ENCODE data around the gene RAB11FIP3. TPM values are rescaled to one million over a fixed set of nuclear protein-coding genes. Genes with fewer than 3 reads are reported as not detected.
A peak's percentile ranks its signal among the peaks of the same experiment; 100 is the strongest.

The RAB11FIP3 gene
- total RNA-seq, 1 experiment from 2014 or later = 35.8 TPM

DNA sequence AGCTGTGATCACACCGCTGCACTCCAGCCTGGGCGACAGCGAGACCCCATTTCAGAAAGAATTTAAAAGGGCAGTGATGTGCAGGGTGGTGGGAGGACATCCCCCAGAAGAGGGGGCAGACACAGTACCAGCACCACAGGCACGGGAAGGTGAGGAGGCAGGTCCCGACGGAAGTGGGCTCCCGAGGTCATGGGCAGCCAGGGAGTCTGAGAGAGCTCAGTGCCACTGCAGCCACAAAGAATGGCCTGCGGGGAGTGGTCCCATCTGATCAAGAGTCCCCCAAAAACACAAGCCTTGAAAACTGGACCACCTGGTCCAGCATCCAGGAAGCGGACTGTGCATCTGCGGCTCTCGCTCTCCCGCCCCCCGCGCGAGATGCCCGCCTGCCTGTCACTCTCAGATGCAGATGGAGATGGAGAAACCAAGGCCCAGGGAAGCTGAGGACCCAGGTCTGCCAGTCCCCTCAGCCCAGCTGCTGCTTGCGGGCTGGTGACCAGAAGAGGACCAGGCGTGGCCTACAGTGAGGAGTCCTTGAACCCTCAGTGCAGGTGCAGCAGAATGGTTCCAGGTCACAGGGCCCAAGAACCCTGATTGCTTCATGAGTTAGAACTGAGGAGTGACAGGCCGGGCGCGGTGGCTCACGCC lies 97.8 kb downstream of the RAB11FIP3 start:
- Mint-ChIP-seq H3K27ac (ENCODE audit: unreplicated experiment) (no peak overlapping the region), H3K4me1 (ENCODE audit: low read depth, unreplicated experiment) (no peaks in the 10 kb centered on the region)

DNA sequence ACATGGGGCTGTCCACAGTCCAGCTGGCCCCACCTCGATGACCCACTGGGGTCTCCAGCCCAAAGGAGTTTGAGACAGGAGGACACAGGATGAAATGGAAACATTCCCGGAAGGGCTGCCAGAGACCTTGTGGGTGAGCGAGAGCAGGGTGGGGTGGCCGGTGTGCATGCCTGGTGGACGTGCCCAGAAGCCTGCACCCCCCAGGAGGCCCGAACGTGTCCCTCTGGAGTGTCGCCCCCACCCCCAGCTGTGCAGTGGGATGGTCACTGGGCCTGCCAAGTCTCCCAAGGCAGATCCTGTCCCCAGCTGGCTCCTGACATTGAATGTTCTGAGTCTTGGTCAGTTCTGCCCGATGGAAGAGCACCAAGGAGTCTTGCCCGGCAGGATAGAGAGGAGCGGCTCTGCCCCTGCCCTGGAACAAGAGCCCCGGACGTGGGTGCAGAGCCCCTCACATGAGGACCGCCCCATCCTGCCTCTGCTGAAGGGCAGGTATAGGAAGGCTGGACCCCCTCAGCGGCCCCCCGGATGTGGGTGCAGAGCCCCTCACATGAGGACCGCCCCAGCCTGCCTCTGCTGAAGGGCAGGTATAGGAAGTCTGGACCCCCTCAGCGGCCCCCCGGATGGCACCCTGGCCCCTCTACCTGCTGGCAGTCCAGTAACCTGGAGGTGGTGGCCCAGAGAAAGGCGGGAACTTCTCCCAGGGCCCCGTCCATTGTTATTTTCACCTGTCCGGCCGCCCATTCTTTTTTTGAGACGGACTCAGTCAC lies 99.0 kb downstream of the RAB11FIP3 start:
- intact Hi-C loops (cut with micrococcal nuclease; ENCODE audit: unreplicated experiment) = loop anchor here (5.0 kb wide), 1 partner anchor 63 kb away; no protein-coding TSS in a partner anchor
- Mint-ChIP-seq H3K4me3 (ENCODE audit: unreplicated experiment) (no peak overlapping the region), H3K4me1 (ENCODE audit: low read depth, unreplicated experiment) (no peaks in the 10 kb centered on the region), H3K27ac (ENCODE audit: unreplicated experiment) (no peak overlapping the region), H3K27me3 (ENCODE audit: insufficient read depth, unreplicated experiment) (no peaks in the 10 kb centered on the region), H3K36me3 (ENCODE audit: insufficient read depth, unreplicated experiment) (peaks cover 36% of the 10 kb centered on the region), H3K9me3 (ENCODE audit: unreplicated experiment) (no peaks in the 10 kb centered on the region)
- TF ChIP-seq, protein P1, sequence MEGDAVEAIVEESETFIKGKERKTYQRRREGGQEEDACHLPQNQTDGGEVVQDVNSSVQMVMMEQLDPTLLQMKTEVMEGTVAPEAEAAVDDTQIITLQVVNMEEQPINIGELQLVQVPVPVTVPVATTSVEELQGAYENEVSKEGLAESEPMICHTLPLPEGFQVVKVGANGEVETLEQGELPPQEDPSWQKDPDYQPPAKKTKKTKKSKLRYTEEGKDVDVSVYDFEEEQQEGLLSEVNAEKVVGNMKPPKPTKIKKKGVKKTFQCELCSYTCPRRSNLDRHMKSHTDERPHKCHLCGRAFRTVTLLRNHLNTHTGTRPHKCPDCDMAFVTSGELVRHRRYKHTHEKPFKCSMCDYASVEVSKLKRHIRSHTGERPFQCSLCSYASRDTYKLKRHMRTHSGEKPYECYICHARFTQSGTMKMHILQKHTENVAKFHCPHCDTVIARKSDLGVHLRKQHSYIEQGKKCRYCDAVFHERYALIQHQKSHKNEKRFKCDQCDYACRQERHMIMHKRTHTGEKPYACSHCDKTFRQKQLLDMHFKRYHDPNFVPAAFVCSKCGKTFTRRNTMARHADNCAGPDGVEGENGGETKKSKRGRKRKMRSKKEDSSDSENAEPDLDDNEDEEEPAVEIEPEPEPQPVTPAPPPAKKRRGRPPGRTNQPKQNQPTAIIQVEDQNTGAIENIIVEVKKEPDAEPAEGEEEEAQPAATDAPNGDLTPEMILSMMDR (IDR thresholded peaks at IDR 0.05; ENCODE audit: insufficient read depth in 1 of 2, low read depth in 1 of 2, low read length in 1 of 2, severe bottlenecking in 1 of 2, unreplicated experiment in 1 of 2) = no peak
- no peak for DNase-seq
- Histone ChIP-seq H3K36me3 (ENCODE audit: control insufficient read depth, insufficient read depth, low read length) (0 out of 2 replicates have a peak, but pooled peaks cover 1% of the 10 kb centered on the region), H3K4me1 (peaks cover 9% of the 10 kb centered on the region), H3K27me3 (replicated peaks; ENCODE audit: control insufficient read depth, insufficient read depth, low read length) (no peaks in the 10 kb centered on the region), H3K9me3 (no peaks in the 10 kb centered on the region), H3K4me3 (ENCODE audit: low read depth, low read length) (no peak overlapping the region)
- POLR2A ChIA-PET = no interaction called here
- CTCF ChIA-PET = no interaction called here
- BruUV-seq (replicated peaks) = no TSS peak

More for the DNA sequence above, 97.8 kb downstream of the RAB11FIP3 start:
- ChIA-PET POLR2A (interaction anchor here (0.6 to 1.2 kb wide), 2 partner anchors 10 to 68 kb away, joined by 3 read pairs; no protein-coding TSS in a partner anchor), CTCF (no interaction called here)
- peaks cover 9% of the 10 kb centered on the region for H3K4me1 ChIP-seq
- H3K4me3 Mint-ChIP-seq (ENCODE audit: unreplicated experiment) = no peak overlapping the region
- no peaks in the 10 kb centered on the region for H3K9me3 ChIP-seq
- no peaks in the 10 kb centered on the region for H3K9me3 Mint-ChIP-seq (ENCODE audit: unreplicated experiment)
- H3K36me3 Mint-ChIP-seq (ENCODE audit: insufficient read depth, unreplicated experiment) = peaks cover 41% of the 10 kb centered on the region
- no TSS peak for BruUV-seq (replicated peaks)
- 0 out of 2 replicates have a peak, but pooled peaks cover 1% of the 10 kb centered on the region for H3K36me3 ChIP-seq (ENCODE audit: control insufficient read depth, insufficient read depth, low read length)
- H3K27me3 ChIP-seq (replicated peaks; ENCODE audit: control insufficient read depth, insufficient read depth, low read length) = no peaks in the 10 kb centered on the region
- TF ChIP-seq, protein P1 (IDR thresholded peaks at IDR 0.05; ENCODE audit: insufficient read depth in 1 of 2, low read depth in 1 of 2, low read length in 1 of 2, severe bottlenecking in 1 of 2, unreplicated experiment in 1 of 2) = no peak
- intact Hi-C loops (cut with micrococcal nuclease; ENCODE audit: unreplicated experiment) = no loop called here
- H3K4me3 ChIP-seq (ENCODE audit: low read depth, low read length) = no peak overlapping the region
- no peak for DNase-seq
- no peaks in the 10 kb centered on the region for H3K27me3 Mint-ChIP-seq (ENCODE audit: insufficient read depth, unreplicated experiment)

DNA sequence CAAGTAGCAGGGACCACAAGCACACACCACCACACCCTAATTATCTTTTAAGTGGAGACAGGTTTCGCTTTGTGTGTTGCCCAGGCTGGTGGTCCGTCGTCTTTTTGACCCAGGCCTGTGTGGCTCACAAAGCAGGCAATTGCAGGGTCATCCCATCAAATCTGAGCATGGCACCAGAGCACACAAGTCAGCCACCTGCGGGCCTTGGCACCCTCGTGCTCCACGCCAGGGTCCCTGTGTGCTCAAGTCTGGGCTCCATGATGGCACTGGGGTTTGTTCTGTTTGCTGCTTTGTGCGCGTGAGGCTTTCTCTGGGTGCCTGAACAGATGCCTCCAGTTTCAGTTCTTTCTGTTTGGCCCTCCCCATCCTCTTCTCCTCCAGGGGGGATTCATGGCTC lies 99.7 kb downstream of the RAB11FIP3 start:
- intact Hi-C loops (cut with micrococcal nuclease; ENCODE audit: unreplicated experiment) = loop anchor here (5.0 kb wide), 1 partner anchor 62 kb away; no protein-coding TSS in a partner anchor
- Histone ChIP-seq H3K36me3 (ENCODE audit: control insufficient read depth, insufficient read depth, low read length) (0 out of 2 replicates have a peak, but pooled peaks cover 1% of the 10 kb centered on the region), H3K4me3 (ENCODE audit: low read depth, low read length) (no peak overlapping the region), H3K27me3 (replicated peaks; ENCODE audit: control insufficient read depth, insufficient read depth, low read length) (no peaks in the 10 kb centered on the region), H3K9me3 (no peaks in the 10 kb centered on the region), H3K4me1 (peaks cover 9% of the 10 kb centered on the region)
- H3K4me1 Mint-ChIP-seq (ENCODE audit: low read depth, unreplicated experiment) = no peaks in the 10 kb centered on the region
- ChIA-PET CTCF (no interaction called here), POLR2A (no interaction called here)
- H3K4me3 Mint-ChIP-seq (ENCODE audit: unreplicated experiment) = peak overlapping the region; percentile 72
- H3K27ac Mint-ChIP-seq (ENCODE audit: unreplicated experiment) = no peak overlapping the region
- no TSS peak for BruUV-seq (replicated peaks)
- no peak for DNase-seq
- peaks cover 36% of the 10 kb centered on the region for H3K36me3 Mint-ChIP-seq (ENCODE audit: insufficient read depth, unreplicated experiment)
- TF ChIP-seq, protein P1 (IDR thresholded peaks at IDR 0.05; ENCODE audit: insufficient read depth in 1 of 2, low read depth in 1 of 2, low read length in 1 of 2, severe bottlenecking in 1 of 2, unreplicated experiment in 1 of 2) = no peak
- H3K27me3 Mint-ChIP-seq (ENCODE audit: insufficient read depth, unreplicated experiment) = no peaks in the 10 kb centered on the region
- no peaks in the 10 kb centered on the region for H3K9me3 Mint-ChIP-seq (ENCODE audit: unreplicated experiment)

Measured in Caco-2 (cell line).